HG03280 (cell line): ENCODE data around the gene RXRG.
A peak's percentile ranks its signal among the peaks of the same experiment; 100 is the strongest.

ENCODE experiments used
- ATAC-seq: cut with Tn5 transposase; IDR thresholded peaks from one replicate; pipeline ENCODE4 v1.9.1; 2021; ENCODE audit warnings: mild to moderate bottlenecking, moderate library complexity; ENCODE audit not compliant: unreplicated experiment

RXRG gene

DNA sequence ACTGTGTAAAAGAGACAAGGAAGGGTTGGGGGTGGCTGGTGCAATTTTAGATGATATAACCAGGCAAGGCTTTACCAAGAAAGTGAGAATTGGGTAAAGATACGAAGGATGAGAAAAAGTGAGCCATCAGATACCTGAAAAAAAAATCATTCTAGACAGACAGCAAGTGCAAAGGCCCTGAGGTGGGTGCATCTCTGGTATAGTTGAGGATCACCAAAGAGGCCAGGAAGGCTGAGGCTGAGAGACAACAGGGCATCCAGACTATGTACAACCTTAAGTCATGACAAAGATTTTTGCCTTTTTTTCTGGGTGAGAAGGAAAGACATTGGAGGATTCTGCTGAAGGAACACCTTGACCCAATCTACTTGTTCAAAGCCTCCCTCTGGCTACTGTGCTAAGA lies 29.9 kb downstream of the RXRG start:
- no peak for ATAC-seq

DNA sequence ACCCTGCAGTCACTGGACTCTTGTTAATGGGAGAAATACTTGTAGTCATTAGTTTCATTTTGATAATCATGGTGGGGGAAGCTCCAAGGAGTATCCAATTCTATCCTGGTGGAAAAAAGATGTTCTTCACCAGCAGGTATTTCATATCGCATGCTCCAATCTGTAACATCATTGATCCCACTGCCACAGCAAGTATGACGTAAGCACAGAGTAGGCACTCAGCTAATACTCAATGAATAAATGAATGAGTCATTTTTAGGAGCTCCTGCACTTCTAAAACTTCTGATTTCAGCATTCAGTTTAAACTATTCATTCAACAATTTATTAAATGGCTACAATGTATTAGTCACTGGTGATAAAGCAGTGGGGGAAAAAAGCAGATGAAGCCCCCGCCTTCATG lies 30.3 kb downstream of the RXRG start:
- no peak for ATAC-seq

DNA sequence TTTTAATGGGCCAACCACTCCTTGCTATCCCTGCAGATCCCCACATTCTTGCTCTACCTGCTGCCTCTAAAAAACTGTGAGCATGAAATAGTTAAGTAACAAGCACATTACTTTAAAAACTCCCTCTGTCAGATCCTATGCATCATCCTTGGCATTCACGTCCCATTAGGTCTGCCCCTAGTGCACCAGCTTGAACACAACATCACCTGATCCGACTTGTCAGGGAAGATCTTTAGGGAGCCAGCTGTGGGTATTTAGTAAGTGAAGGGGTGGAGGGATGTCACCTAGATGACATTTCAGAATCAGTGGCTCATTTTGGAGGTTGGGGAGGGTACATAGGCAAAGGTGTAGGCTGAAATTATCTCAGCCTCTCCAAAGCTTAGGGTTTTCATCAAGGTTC lies 33.5 kb downstream of the RXRG start:
- no peak for ATAC-seq

DNA sequence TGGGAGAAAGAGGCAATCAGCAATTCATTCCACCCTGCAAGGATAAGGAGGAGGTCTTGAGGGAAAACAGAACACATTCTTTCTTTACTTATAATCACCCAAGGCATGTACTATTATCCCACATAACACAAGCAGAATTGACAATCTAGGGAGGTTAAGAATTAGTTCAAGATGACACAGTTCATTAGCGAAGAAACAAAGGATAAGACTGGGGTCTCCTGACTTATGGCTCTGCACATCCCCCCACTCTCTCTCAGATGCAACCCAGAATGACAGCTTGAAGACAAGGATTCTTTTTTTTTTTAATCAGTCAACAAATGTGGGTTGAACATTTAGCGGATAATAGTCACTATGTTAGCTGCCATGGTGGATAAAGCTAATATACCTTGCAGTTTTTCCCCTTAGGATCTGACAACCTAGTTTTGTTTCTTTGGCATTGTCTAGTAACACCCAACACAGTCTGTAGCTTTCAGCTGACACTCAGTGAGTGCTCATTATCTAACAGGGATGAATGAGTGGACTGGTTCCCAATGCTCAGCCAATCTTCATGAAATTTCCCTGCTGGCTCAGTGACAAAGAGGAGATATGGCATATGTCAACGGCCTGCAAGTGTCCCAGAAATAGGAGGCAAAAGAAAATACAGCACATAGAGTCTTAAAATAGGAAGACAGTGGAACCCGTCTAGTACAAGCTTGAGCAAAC lies 35.1 kb downstream of the RXRG start:
- no peak for ATAC-seq

DNA sequence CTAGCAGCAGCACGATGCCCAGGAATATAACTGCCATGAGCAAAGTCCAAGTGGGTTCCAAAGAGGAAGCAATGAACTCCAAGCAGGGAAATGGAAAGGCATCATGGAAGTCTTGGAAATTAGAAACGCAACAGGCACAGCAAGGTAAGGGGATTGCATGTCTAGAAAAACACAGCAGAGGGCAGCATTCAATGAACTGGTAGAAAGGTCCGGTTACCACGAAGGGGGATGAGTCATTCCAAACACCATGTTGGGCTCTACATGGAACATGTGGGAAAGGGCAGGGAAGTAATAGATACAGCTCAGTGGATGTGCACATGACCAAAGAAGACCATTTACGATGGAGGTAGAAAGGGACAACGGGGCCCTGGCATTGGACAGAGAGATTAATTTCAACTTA lies 36.4 kb downstream of the RXRG start:
- ATAC-seq = no peak

DNA sequence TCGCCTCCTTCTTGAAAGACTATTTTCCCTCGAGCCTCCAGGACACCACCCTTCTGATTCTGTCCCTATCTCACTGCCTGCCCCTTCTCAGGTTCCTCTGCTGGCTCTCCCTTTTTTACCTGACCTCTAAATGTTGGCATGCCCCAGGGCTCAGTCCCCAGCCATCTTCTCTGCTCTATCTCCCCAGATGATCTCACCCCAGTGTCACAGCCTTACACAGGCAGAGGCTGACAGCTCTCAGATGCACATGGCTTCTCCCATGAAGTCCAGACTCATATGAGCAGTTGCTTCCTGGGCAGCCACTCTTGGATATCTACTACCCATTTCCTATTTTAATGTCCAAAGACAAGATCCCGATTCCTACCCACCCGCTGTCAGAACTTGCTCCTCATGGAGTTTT lies 37.5 kb downstream of the RXRG start:
- ATAC-seq = no peak

DNA sequence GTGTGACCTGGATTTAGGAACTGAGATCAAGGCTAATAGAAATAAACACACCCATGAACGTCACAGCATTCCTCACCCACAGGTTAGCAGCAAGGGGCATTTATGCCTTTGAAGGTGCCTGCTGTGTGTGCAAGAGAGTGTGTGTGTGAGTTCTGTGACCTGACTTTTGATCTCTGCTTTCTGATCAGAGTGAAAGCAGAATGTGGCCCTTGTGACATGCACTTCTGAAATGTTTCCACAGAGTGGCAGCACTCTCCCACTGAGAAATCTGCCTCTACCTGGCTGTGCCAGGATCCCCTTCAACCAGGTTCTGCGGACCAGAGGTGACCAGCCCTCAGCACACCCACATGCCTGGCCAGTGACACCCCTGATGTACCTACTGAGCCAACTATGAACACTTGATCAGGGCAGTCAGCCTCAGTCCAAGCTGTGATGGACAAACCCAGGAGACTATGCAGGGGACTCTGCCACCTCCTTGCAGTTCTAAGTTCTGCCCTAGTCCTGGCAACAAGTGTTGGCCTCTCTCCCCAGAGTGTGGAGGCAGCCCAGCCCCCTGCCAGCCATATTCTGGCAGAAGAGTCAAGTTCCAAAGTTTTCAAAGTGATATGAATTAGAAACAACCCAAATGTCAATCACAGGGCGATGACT lies 41.0 kb downstream of the RXRG start:
- peak; percentile 60 for ATAC-seq

DNA sequence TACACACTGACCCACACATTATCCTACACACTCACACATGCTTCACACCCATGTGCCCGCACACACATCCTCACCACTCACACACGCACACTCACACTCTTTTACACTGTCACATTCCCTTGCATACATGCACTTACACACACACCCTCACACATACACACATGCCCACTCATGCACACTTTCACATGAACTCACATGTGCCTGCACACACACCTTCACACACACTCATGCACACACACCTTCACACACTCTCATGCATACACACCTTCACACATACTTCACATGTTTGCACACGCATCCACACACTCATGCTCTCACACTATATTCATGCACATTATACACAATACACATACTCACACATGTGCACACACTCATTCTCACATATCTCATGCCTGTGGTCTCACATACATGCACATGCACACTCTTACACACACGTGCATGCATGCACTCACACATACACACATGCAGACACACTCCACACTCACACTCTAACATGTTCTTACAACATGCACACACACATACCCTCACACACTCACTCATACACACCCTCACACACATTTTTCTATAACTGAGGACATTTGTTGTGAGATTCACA lies 42.3 kb downstream of the RXRG start:
- ATAC-seq = no peak

DNA sequence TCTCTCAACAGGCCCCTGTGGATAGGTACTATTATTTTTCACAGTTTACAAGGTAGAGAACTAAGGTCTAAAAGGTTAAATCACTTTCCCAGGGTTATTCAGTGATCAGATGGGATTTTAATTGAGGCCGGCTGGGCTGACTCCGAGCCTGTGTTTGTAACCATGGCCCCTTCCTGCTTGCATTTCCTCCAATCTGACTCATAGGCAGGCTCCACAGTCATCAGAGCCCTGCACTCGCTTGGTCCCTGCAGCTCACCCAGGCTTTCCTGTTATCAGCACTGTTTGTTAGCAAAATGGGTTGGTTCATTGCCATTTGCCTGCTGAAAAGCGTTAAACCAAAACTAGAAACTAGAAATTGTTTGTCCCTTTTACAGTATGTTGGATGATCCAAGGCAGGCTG lies 47.0 kb downstream of the RXRG start:
- no peak for ATAC-seq

DNA sequence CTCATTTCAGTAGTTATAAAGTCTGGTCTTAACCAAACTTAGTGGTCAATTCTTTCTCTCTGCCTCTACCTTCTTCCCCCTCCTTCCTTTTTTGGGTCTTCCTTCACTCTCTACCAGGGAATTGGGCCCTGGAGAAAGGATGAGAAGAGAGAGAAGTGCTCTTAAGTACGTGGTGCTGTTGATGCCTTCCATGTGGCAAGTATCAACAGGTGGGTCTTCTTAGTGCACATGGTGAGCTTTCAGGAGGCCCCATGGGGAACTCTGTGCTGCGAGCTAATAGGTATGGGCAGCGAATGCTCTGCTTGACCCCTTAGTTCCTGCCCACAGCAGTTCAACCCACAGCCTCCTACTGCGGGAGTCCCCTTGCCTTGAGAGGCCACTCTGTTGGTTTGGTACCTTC lies 49.0 kb downstream of the RXRG start:
- ATAC-seq = no peak

DNA sequence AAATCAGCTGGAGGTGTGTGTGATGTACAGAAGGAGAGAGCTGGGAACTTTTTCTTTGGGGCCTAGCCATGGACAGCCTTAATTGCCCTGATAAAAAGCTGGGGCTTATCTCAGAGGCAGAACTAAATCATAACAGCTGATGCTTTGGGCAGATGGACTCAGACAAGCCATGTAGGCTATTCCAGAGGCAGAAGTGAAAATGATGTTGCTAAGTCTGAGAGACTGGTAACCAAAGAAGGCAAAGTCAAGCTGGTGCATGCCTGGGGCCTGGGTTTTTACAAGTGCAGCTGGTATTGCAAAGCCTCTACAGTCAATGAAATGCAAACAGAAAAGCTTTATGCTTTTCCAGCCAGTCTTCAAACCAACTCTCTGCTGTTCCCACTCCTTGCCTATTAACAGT lies 49.4 kb downstream of the RXRG start:
- no peak for ATAC-seq

DNA sequence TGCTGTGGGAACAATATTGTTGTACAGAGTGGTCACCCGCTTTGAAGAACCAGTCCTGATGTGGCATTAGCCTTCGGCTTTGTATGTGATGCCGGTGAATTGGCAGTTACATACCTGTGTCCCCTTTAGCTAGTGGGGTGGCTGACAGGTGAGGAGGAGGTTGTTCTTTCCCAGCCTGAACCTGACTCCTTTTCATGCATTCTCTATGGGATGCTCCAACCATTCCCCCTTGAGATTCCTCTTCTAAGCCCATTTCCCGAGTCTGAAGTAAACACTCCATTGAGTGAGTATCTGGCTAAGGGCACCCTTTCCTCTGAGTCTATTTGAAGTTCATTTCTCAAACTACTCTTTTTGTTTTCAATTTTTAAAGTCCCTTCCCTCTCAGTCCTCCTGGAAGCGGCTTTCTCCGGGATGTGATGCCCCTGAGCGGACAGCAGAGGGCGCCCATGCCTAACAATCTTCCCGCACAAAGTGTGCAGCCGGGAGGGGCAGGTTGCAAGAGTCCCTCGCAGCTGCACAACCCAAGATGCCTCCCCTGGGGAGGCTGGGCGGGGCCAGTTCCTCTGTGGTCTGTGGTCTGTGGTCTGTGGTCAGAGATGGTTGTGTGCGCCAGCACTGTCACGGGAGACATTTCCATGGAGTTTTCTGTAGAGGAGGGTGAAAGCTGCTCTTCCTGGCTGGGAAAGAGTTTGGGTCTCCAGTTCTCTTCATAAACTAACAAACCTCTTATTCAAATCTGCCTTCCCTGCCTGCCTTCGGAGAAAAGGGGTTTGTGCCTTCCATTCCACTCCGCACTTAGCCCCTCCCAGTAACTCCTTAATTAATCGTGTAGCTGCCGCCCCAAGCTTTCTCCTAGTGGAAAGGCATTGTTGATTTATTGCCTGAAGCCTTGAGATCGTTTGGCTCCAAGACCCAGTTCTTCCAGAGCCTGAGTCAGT lies 52.0 kb downstream of the RXRG start:
- ATAC-seq = peak; percentile 94

DNA sequence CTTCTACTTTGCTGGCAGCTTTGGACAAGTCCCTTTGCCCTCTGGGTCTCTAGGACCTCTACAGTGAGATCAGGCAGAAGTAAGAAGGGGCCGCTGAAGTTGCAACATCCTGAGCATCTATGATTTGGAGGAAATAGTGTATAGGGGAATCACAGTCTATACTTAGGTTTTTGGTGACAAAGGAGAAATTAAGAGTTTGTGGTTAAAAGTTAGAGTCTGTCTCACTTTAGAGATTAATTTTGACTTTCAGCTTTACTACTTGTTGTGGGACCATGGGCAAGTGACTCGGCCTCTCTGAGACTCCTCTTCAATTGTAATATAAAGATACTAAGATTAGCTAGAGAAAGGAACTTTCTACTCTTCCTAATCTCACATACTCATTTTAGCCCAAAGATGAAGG lies 55.3 kb downstream of the RXRG start:
- ATAC-seq = no peak

DNA sequence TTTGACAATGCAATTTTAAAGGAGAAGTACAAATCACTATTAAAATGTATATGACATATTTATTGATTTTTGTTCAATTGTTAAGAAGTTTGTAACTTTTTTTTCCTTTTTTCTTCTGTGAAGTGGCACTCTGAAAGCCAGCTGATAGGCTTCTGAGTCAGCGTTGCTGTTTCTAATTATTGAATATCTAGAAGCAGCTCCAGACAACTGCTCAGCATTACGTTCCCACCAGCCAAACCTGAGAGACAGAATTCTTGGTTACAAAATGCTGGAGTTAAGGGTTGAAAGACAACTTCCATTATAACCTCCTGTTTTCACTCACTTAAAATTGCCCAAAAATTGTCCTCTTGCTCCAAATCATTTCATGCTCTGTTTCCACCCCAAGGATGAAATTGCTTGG lies 57.0 kb downstream of the RXRG start:
- no peak for ATAC-seq

DNA sequence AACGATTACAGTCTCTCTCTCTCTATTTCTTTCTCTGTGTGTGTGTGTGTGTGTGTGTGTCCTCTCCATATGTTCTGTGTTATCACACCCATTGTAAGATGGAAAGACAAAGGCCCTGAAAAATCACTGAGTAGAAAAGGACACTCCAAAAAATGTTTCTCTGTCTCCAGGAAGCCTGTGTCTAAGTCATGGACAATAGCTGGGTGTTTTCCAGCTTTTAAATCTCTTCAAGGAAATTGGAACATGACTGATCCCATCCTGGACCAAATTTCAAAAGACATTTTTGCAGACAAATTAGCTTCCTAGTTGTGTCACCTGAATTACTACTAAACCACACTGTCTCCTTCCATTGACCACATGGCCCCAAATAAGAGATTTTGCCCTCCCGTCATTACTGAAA lies 57.4 kb downstream of the RXRG start:
- ATAC-seq = no peak

DNA sequence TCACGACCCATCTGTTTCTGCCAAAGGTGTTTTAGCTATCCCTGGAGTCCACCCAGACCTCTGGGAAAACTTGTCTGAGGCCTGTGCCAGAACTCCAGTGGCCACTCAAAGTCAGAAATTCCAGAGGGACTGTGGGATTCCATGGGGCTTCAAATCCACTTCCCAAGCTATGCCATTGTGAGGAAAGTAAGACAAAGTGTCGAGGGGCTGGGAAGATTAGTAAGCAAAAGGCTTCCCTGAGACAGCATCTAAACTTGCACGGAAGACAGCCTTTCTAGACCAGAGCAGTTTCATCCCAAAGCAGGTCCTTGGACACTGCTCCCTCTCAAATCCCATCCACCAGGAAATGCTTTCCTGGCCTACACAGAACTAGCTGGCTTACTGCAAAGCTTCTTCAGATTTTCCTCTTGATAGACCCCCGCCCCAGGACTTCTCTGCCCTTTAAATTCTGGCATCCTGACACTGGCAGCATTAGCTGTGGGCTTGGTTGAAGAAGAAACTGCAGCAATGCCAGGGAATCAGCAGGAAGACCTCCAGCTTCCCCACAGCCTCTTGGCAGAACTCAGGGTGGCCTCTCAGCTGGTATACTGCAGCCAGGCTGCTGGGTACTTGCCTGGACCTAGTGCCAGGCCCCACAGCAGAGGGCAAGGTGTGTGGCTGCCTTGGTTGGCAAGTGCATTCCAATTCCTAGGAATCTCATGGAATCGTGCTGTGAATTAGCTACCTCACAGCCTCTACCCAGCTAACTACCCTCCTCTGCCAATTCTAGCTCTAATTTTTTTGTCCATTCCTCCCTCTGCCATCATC lies 61.1 kb downstream of the RXRG start:
- no peak for ATAC-seq

DNA sequence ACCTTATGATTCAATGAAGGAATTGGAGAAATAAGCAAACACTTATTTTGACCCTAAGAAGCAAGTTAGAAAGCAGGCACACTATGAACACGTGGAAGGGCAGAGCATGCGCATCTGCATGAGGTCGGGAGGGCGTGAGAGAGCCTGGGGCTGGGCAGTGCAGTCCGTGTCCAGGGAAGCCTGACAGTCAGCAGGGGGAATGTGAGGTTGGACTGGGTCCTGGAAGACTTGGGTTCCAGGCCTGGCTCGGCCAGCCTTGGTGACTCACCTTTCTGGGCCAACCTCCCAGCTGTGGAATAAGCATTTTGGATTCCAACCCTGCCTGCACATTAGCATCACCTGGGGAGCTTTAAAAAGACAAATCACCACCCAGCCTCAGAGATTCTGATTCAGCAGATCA lies 61.9 kb downstream of the RXRG start:
- ATAC-seq = no peak

DNA sequence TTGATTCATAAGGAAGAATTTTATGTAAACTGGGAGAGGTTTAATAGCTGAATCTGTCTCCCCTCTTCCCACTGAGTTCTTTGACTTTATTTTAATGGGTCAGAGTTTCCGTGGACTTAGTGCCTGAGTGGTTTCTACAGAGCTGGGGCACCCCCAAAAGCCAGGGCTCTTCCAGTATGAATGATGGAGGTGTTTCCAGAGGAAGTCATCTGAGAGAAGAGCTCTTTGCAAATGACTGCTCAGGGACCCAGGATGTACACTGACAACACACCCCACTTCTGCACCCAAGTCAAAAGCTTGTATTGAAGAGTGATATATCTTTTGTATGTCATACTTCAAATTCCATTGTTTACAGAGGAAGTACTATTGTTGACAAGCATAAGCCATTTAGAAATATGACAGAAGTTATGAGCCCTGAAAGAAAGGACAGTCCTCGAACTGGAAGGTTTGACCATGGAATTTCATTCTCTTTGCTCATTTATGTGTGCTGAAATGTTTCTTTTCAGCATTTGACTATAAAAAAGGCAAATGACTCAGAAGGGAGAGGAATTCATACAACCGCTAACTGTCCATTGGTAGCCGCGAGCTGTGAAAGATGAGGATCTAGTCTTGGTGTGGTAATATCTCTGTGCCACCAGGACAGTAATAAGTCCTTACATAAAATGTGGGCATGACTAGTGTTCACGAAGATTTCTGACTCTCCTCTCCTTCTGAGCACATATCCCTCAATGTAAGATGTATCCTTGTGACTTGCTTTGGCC lies 63.0 kb downstream of the RXRG start:
- ATAC-seq = no peak

DNA sequence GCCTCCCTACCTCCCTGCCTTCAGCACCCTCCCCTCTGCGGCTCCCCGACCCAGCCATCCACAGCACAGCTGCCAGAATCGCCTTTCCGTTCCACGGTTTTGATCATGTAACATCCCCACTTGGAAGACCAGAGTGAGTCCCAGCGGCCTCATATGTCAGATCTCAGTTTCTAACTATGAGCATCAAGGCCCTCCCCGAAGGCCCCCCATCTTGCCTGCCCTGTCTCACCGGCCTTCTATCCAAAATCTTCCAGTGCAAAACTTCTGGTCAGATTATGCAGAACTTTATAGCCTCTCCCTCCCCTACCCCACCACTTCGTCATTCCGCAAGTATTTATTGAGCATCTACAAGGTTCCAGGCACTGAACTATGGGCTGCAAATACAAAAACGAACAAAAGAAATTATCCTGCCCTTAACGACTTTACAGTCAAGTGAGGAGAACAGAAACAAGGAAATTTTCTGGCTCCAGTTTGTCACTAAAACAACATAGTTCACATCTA lies 68.1 kb downstream of the RXRG start:
- no peak for ATAC-seq
